H1 (cell line): ENCODE results near the gene ZNF576. TPM values are rescaled to one million over a fixed set of nuclear protein-coding genes. Genes with fewer than 3 reads are reported as not detected.

Experiments
- CTCF ChIA-PET: fragments of 300-600 bp; sonication (Branson Sonifier 250); formaldehyde crosslinking; loops from one replicate; lab custom pipeline; 2021; ENCODE audit not compliant: partially characterized antibody; lab: Charles Lee
- POLR2A ChIA-PET: fragments of 300-600 bp; sonication (Branson Sonifier 250); formaldehyde crosslinking; loops from one replicate; lab custom pipeline; 2021; ENCODE audit warnings: inconsistent platforms; ENCODE audit not compliant: partially characterized antibody; lab: Charles Lee
- DNase-seq, 2 experiments: peaks; one replicate each; pipeline versions ENCODE4 v3.0.0 to v3.0.0-alpha.2; 2010 to 2022; ENCODE audit warnings: low spot score in 2 of 2, low read depth in 1 of 2, mixed read lengths in 1 of 2
- FAIRE-seq: peaks from 2 replicates; lab custom pipeline; 2011; peaks lifted over from hg19 to GRCh38; lab: Jason Lieb, UNC
- H2AFZ ChIP-seq: 2 replicates; pipeline ENCODE4 v1.8.1; 2012; ENCODE audit warnings: low read length, inconsistent platforms
- H2AK5ac ChIP-seq: 2 replicates; pipeline ENCODE4 v1.6.1; 2013; ENCODE audit warnings: low read depth, low read length
- H2BK120ac ChIP-seq: replicated peaks from 2 replicates; pipeline ENCODE3; 2013; ENCODE audit warnings: low read depth, low read length, inconsistent platforms
- H2BK12ac ChIP-seq: 2 replicates; pipeline ENCODE4 v1.6.1; 2013; ENCODE audit warnings: low read depth, low read length
- H2BK15ac ChIP-seq: 2 replicates; pipeline ENCODE4 v1.6.1; 2013; ENCODE audit warnings: low read length
- H2BK20ac ChIP-seq: 2 replicates; pipeline ENCODE4 v1.6.1; 2013; ENCODE audit warnings: low read length
- H2BK5ac ChIP-seq: 2 replicates; pipeline ENCODE4 v1.6.1; 2013; ENCODE audit warnings: low read depth, low read length
- H3K14ac ChIP-seq: 2 replicates; pipeline ENCODE4 v1.6.1; 2013; ENCODE audit warnings: inconsistent platforms; ENCODE audit not compliant: insufficient read length
- H3K18ac ChIP-seq: 2 replicates; pipeline ENCODE4 v1.6.1; 2013; ENCODE audit warnings: low read length; ENCODE audit errors: extremely low read depth
- H3K23ac ChIP-seq: 2 replicates; pipeline ENCODE4 v1.6.1; 2013; ENCODE audit warnings: inconsistent platforms; ENCODE audit not compliant: insufficient read length
- H3K23me2 ChIP-seq: 2 replicates; pipeline ENCODE4 v1.6.1; 2013; ENCODE audit warnings: low read depth, low read length
- H3K27ac ChIP-seq: 2 replicates; pipeline ENCODE4 v1.6.1; 2011; ENCODE audit warnings: low read depth, low read length, inconsistent platforms
- H3K27me3 ChIP-seq, 4 experiments: replicated peaks in 1 of 4; 1 replicate in 1 of 4; 2 replicates in 3 of 4; pipeline versions ENCODE4 v1.6.1 to v1.8.1; 2011 to 2013; ENCODE audit warnings: low read length in 3 of 4, mild to moderate bottlenecking in 3 of 4, inconsistent platforms in 2 of 4, mixed read lengths in 2 of 4, moderate library complexity in 1 of 4; ENCODE audit not compliant: control insufficient read depth in 3 of 4, insufficient read depth in 3 of 4; ENCODE audit errors: extremely low read depth in 1 of 4
- H3K36me3 ChIP-seq, 4 experiments: 2 replicates each; pipeline versions ENCODE4 v1.6.1 to v1.8.1; 2011 to 2013; ENCODE audit warnings: mild to moderate bottlenecking in 4 of 4, low read length in 3 of 4, moderate library complexity in 2 of 4, control low read depth in 1 of 4, inconsistent platforms in 1 of 4; ENCODE audit not compliant: insufficient read depth in 4 of 4, control insufficient read depth in 2 of 4
- H3K4ac ChIP-seq: replicated peaks from 2 replicates; pipeline ENCODE3; 2013; ENCODE audit warnings: low read length, low read depth, mixed read lengths, inconsistent platforms; ENCODE audit not compliant: insufficient read length
- H3K4me1 ChIP-seq, 4 experiments: replicated peaks in 1 of 4; 1 replicate in 1 of 4; 2 replicates in 3 of 4; pipeline versions ENCODE4 v1.6.1 to v1.8.1; 2011 to 2013; ENCODE audit warnings: low read length in 3 of 4, inconsistent platforms in 2 of 4, mixed read lengths in 1 of 4; ENCODE audit not compliant: insufficient read depth in 4 of 4, control insufficient read depth in 3 of 4
- H3K4me2 ChIP-seq, 2 experiments: 2 replicates each; pipeline versions ENCODE4 v1.6.1 to v1.8.1; 2011 to 2013; ENCODE audit warnings: low read depth in 2 of 2, low read length in 2 of 2, control low read depth in 1 of 2, inconsistent platforms in 1 of 2, mild to moderate bottlenecking in 1 of 2; ENCODE audit not compliant: insufficient read depth in 1 of 2
- H3K4me3 ChIP-seq, 4 experiments: fragments of 200-600, 300-600 bp in 1 of 4; sonication (generic), shearing (Covaris generic), sonication (Bioruptor Twin) in 1 of 4; 2 replicates each; pipeline versions ENCODE4 v1.5.1 to v1.8.1; 2011 to 2016; ENCODE audit warnings: low read length in 4 of 4, low read depth in 3 of 4, control low read depth in 2 of 4, inconsistent platforms in 2 of 4, mild to moderate bottlenecking in 2 of 4, mixed read lengths in 1 of 4, moderate library complexity in 1 of 4; ENCODE audit not compliant: insufficient read depth in 2 of 4; ENCODE audit errors: extremely low read depth in 1 of 4
- H3K56ac ChIP-seq: replicated peaks from 2 replicates; pipeline ENCODE3; 2013; ENCODE audit warnings: low read depth, mild to moderate bottlenecking, mixed read lengths, low read length, inconsistent platforms; ENCODE audit not compliant: insufficient read length
- H3K79me1 ChIP-seq: 2 replicates; pipeline ENCODE4 v1.6.1; 2013; ENCODE audit warnings: low read depth, low read length, control low read depth
- H3K79me2 ChIP-seq, 2 experiments: 2 replicates each; pipeline versions ENCODE4 v1.6.1 to v1.8.1; 2012 to 2013; ENCODE audit warnings: low read length in 2 of 2, mild to moderate bottlenecking in 2 of 2, inconsistent platforms in 1 of 2; ENCODE audit not compliant: insufficient read depth in 2 of 2, control insufficient read depth in 1 of 2
- H3K9ac ChIP-seq, 4 experiments: replicated peaks in 1 of 4; 1 replicate in 1 of 4; 2 replicates in 3 of 4; pipeline versions ENCODE4 v1.6.1 to v1.8.1; 2011 to 2013; ENCODE audit warnings: low read depth in 3 of 4, low read length in 3 of 4, control low read depth in 2 of 4, mild to moderate bottlenecking in 2 of 4, moderate library complexity in 2 of 4, inconsistent platforms in 1 of 4; ENCODE audit errors: extremely low read depth in 1 of 4
- H3K9me3 ChIP-seq, 2 experiments: 2 replicates each; pipeline versions ENCODE4 v1.6.1 to v1.8.1; 2012 to 2013; ENCODE audit warnings: mild to moderate bottlenecking in 2 of 2, moderate library complexity in 2 of 2, control low read depth in 1 of 2, inconsistent platforms in 1 of 2, low read depth in 1 of 2, low read length in 1 of 2, mixed read lengths in 1 of 2; ENCODE audit not compliant: insufficient read depth in 2 of 2
- H4K20me1 ChIP-seq, 2 experiments: replicated peaks in 1 of 2; 2 replicates each; pipeline versions ENCODE3 to v1.8.1; 2011 to 2013; ENCODE audit warnings: inconsistent platforms in 2 of 2, low read length in 2 of 2, mild to moderate bottlenecking in 1 of 2; ENCODE audit not compliant: insufficient read depth in 2 of 2, control insufficient read depth in 1 of 2
- H4K5ac ChIP-seq: 2 replicates; pipeline ENCODE4 v1.6.1; 2013; ENCODE audit warnings: low read length, low read depth, mixed read lengths, inconsistent platforms; ENCODE audit not compliant: insufficient read length
- H4K8ac ChIP-seq: 2 replicates; pipeline ENCODE4 v1.8.0; 2013; ENCODE audit warnings: mild to moderate bottlenecking, moderate library complexity, low read length, inconsistent platforms; ENCODE audit not compliant: insufficient read depth; ENCODE audit errors: extremely low read depth
- H4K91ac ChIP-seq: replicated peaks from 2 replicates; pipeline ENCODE3; 2013; ENCODE audit warnings: low read length, mixed read lengths, inconsistent platforms; ENCODE audit not compliant: insufficient read length
- EZH2 ChIP-seq: fragments of 200-600 bp; sonication (generic); IDR thresholded peaks from 2 replicates; pipeline ENCODE4 v1.7.1; 2012; ENCODE audit warnings: low read depth, mild to moderate bottlenecking, moderate library complexity, low read length, inconsistent platforms; ENCODE audit not compliant: severe bottlenecking
- KDM4A ChIP-seq: IDR thresholded peaks from one replicate; pipeline ENCODE4 v1.7.1; 2012; ENCODE audit warnings: low read depth, mild to moderate bottlenecking, moderate library complexity, low read length, inconsistent platforms; ENCODE audit not compliant: severe bottlenecking
- MAFK ChIP-seq: IDR thresholded peaks from 2 replicates; pipeline ENCODE4 v1.6.1; 2012; ENCODE audit warnings: low read depth, mild to moderate bottlenecking, improper control_type of control experiment, low read length
- WGBS, 2 experiments: shearing (Covaris generic) in 1 of 2; methylation state at CpG; one replicate each; pipeline versions ENCODE4 v1.1.6 to v1.1.7; 2013 to 2015; ENCODE audit warnings: low lambda C conversion rate in 2 of 2, mixed read lengths in 2 of 2, inconsistent platforms in 1 of 2, low coverage in 1 of 2, missing lambda C conversion rate in 1 of 2; ENCODE audit not compliant: insufficient replicate concordance in 2 of 2, insufficient coverage in 1 of 2, insufficient read length in 1 of 2; ENCODE audit errors: extremely low coverage in 1 of 2, missing lambda C conversion rate in 1 of 2; 5-methylcytosine and 5-hydroxymethylcytosine counted together
- polyA plus RNA-seq, 7 experiments: library from polyadenylated mRNA; depleted of rRNA in 3 of 7; stranded (reverse) in 5 of 7; unstranded in 2 of 7; fragments of >200 nt in 5 of 7; fragments of 200-250 nt in 2 of 7; gene quantifications; 1 replicate in 5 of 7; 2 replicates in 1 of 7; 4 replicates in 1 of 7; pipeline versions ENCODE4 v1.2.1 to v1.2.3, GENCODE V29; 2011 to 2013; ENCODE audit warnings: missing spikeins in 2 of 7, mixed read lengths in 2 of 7
- total RNA-seq: library from RNA; stranded (reverse); fragmentation: NEBNext Ultra II Directional; extraction: Animal tissue kit (Norgen Biotek cat#: 25700); gene quantifications from 2 replicates; pipeline ENCODE4 v1.2.1, GENCODE V29; 2021

ZNF576 gene
- total and polyA plus RNA-seq, 2 of the 8 experiments (the other 6 are each of a cell fraction or from before 2014, with no cell fraction given) = 13.6 to 32.4 TPM

GRCh38 chr19:43640424-43640757 is 44.0 kb downstream of the ZNF576 start:
- ChIA-PET POLR2A (interaction anchor here (1.2 to 1.7 kb wide), 3 partner anchors 12 to 36 kb away, joined by 3 to 4 read pairs (median 3); no protein-coding TSS in a partner anchor), CTCF (interaction anchor here (1.2 kb wide), 1 partner anchor 120 kb away, joined by 3 read pairs; no protein-coding TSS in a partner anchor)
- FAIRE-seq (no peak), DNase-seq (no peak)
- peaks cover 12% of the 10 kb centered on the region for H3K23me2 ChIP-seq
- H3K14ac ChIP-seq = no peak overlapping the region
- H2BK20ac ChIP-seq = no peak overlapping the region
- H2AFZ ChIP-seq = no peak overlapping the region; the same call in 1 of the 2 replicates
- peak overlapping the region; percentile 65; the same call in 1 of the 2 replicates for H3K18ac ChIP-seq
- H3K56ac ChIP-seq = no peak overlapping the region
- H3K4me2 ChIP-seq = peak overlapping the region; percentile 88 to 92
- H2AK5ac ChIP-seq = no peak overlapping the region
- H3K79me2 ChIP-seq = no peaks in the 10 kb centered on the region
- no peak overlapping the region for H3K27ac ChIP-seq
- peaks cover 6 to 22% (median 13%) of the 10 kb centered on the region in 4 experiments for H3K4me1 ChIP-seq
- H2BK120ac ChIP-seq = no peak overlapping the region
- peak overlapping the region; percentile 85; the same call in 1 of the 2 replicates for H2BK5ac ChIP-seq
- H2BK12ac ChIP-seq = peak overlapping the region; percentile 78; the same call in 1 of the 2 replicates
- H3K23ac ChIP-seq = no peak overlapping the region
- H2BK15ac ChIP-seq = peak overlapping the region; percentile 92; the same call in 1 of the 2 replicates
- no peaks in the 10 kb centered on the region for H3K9me3 ChIP-seq
- peak overlapping the region; percentile 48 for H4K91ac ChIP-seq
- H3K79me1 ChIP-seq = peaks cover 2% of the 10 kb centered on the region; the same call in 1 of the 2 replicates
- no peak for TF ChIP-seq MAFK
- peak; percentile 12 for TF ChIP-seq KDM4A
- TF ChIP-seq EZH2 = peak; percentile 17
- H4K5ac ChIP-seq = no peak overlapping the region
- H4K20me1 ChIP-seq = no peaks in the 10 kb centered on the region
- H3K4me3 ChIP-seq = peak overlapping the region; percentile 52 to 92 (median 71)
- no peak overlapping the region; a peak in 1 of 7 replicates for H3K9ac ChIP-seq
- WGBS, 2 experiments = 16% methylated on average over 5 of the region's 9 CpGs; no CpG with 5 or more reads in 1 of the 2 experiments
- H3K36me3 ChIP-seq = no peaks in the 10 kb centered on the region
- H4K8ac ChIP-seq = no peak overlapping the region
- peaks cover 11 to 48% (median 29%) of the 10 kb centered on the region in 4 experiments for H3K27me3 ChIP-seq
- no peak overlapping the region for H3K4ac ChIP-seq
